T-cell (primary cell): ENCODE results near the gene CCN5. TPM values are rescaled to one million over a fixed set of nuclear protein-coding genes. Genes with fewer than 3 reads are reported as not detected.

ENCODE experiments used
- ATAC-seq, 4 experiments: fragments of 200-7000 bp in 3 of 4; fragments of 150-1000 bp in 1 of 4; cut with Tn5 transposase; replicated peaks in 1 of 4; 1 replicate in 3 of 4; 2 replicates in 1 of 4; pipeline ENCODE4 v1.10.0; 2021; ENCODE audit warnings: moderate library complexity in 3 of 4, mild to moderate bottlenecking in 2 of 4, moderate number of reproducible peaks in 1 of 4
- CTCF ChIA-PET, 2 donors: fragments of 300-600 bp; sonication (Branson Sonifier 250); formaldehyde crosslinking; loops; one replicate each; lab custom pipeline; 2022; ENCODE audit warnings: antibody characterized with exemption in 2 of 2; lab: Charles Lee
- POLR2A ChIA-PET, 2 donors: fragments of 300-600 bp; sonication (Branson Sonifier 250); formaldehyde crosslinking; loops; one replicate each; lab custom pipeline; 2022; ENCODE audit warnings: antibody characterized with exemption in 2 of 2; lab: Charles Lee
- DNase-seq, 35 experiments: peaks; one replicate each; pipeline versions ENCODE4 v3.0.0 to v3.0.0-alpha.2; 2013 to 2023
- H3K27ac ChIP-seq: one replicate; pipeline ENCODE4 v1.5.1; 2013; ENCODE audit warnings: low read length
- H3K27me3 ChIP-seq, 2 experiments: replicated peaks in 1 of 2; 1 replicate in 1 of 2; 2 replicates in 1 of 2; pipeline versions ENCODE4 v1.6.1 to v1.7.0; 2013; ENCODE audit warnings: low read length in 1 of 2, mixed read lengths in 1 of 2; ENCODE audit not compliant: control insufficient read depth in 2 of 2, insufficient read depth in 2 of 2; ENCODE audit errors: extremely low read depth in 1 of 2
- H3K36me3 ChIP-seq, 2 donors: 1 replicate in 1 of 2; 2 replicates in 1 of 2; pipeline versions ENCODE4 v1.6.1 to v1.7.0; 2013; ENCODE audit warnings: low read length in 1 of 2; ENCODE audit not compliant: control insufficient read depth in 2 of 2, insufficient read depth in 1 of 2; ENCODE audit errors: extremely low read depth in 1 of 2
- H3K4me1 ChIP-seq, 2 experiments: 1 replicate in 1 of 2; 2 replicates in 1 of 2; pipeline versions ENCODE4 v1.6.1 to v1.7.0; 2013; ENCODE audit warnings: low read length in 2 of 2, mixed read lengths in 1 of 2; ENCODE audit not compliant: insufficient read depth in 2 of 2, control insufficient read depth in 1 of 2; ENCODE audit errors: extremely low read depth in 1 of 2
- H3K4me3 ChIP-seq, 2 donors: 1 replicate in 1 of 2; 2 replicates in 1 of 2; pipeline versions ENCODE4 v1.5.1 to v1.7.0; 2013; ENCODE audit warnings: mild to moderate bottlenecking in 2 of 2, low read length in 1 of 2, moderate library complexity in 1 of 2; ENCODE audit not compliant: control insufficient read depth in 1 of 2; ENCODE audit errors: extremely low read depth in 1 of 2
- H3K9me3 ChIP-seq: 2 replicates; pipeline ENCODE4 v1.7.0; 2013
- H3K27ac Mint-ChIP-seq, 2 donors: one replicate each; pipeline ENCODE4 v1.8.0; 2020 to 2021; ENCODE audit warnings: mild to moderate bottlenecking in 2 of 2, mixed read lengths in 2 of 2
- H3K27me3 Mint-ChIP-seq, 2 donors: one replicate each; pipeline ENCODE4 v1.8.0; 2021 to 2022; ENCODE audit warnings: mixed read lengths in 2 of 2
- H3K36me3 Mint-ChIP-seq: one replicate; pipeline ENCODE4 v1.8.0; 2021; ENCODE audit warnings: mixed read lengths
- H3K4me1 Mint-ChIP-seq, 3 donors: one replicate each; pipeline ENCODE4 v1.8.0; 2020 to 2022; ENCODE audit warnings: mixed read lengths in 3 of 3, mild to moderate bottlenecking in 1 of 3
- H3K4me3 Mint-ChIP-seq, 3 donors: one replicate each; pipeline ENCODE4 v1.8.0; 2020 to 2022; ENCODE audit warnings: mild to moderate bottlenecking in 3 of 3, mixed read lengths in 3 of 3, moderate library complexity in 3 of 3
- H3K9me3 Mint-ChIP-seq, 3 donors: one replicate each; pipeline ENCODE4 v1.8.0; 2020 to 2022; ENCODE audit warnings: mixed read lengths in 3 of 3
- WGBS: methylation state at CpG from one replicate; pipeline ENCODE4 v1.1.5; 2013; ENCODE audit warnings: missing lambda C conversion rate; ENCODE audit not compliant: insufficient coverage; 5-methylcytosine and 5-hydroxymethylcytosine counted together
- total RNA-seq, 35 experiments: library from RNA in 6 of 35; stranded (reverse) in 6 of 35; fragments of 120-200 nt in 1 of 35; gene quantifications; one replicate each; pipeline versions ENCODE4 v1.2.1 to v1.2.4 and lab custom pipeline; 2013 to 2026

The CCN5 gene
- total RNA-seq, 5 donors from 2014 or later (not counting 1 experiment from before 2014, with no cell fraction given): 0.13 to 0.41 (median 0.29) TPM; not detected in 2

DNA sequence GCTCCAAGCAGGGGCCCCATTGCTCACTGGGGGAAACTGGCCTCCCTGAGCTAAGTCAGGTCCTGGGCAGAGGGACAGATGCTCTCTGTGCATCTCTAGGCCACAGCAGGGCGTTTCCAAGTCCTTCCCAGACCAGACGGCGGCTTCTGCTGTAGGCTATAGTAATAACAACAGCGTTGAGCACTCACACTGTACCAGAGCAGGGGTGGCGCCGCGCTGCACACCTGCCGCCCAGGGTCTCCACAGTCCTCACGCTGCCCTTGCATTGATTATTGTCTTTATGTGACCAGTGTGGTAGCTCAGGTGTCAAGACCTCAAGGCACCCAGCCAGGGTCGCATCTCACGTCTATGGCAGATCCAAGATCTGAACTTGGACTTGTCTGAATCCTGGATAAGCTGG is 14.9 kb upstream of the CCN5 start:
- 88% methylated on average over 9 of the region's 11 CpGs for WGBS
- POLR2A ChIA-PET: no interaction called here

DNA sequence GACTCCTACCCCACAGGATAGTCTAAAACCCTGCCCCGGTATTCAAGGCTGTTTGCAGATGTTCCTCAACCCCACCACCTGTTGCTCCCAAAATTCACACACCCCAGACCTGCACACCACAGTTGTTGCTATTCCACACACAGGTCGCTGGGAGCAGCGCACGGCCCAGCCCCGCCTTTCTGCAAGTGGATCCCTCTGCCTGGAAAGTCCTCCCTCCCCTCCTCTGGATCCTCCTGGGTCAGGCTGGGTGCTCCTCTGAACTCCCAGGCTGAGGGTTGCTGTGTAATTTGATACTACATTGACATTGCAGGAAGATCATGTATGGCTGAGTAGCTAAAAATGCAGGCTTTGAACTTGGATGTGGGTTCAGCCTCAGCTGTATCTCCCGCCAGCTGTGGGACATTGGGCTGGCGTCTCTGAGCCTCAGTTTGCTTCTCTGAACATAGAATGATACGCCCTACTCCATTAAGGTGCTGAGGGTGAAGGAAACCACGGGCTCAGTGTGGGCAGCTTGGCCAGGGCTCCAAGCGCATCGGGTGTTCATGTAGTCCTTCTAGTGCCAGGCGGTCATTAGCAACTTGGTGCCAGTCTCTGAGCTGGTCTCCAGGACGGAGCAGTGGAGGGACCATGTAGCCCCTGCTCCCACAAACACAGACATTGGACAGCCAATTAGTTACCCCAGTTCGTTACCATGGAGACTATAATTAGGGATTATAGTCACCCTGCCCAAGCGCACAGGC is 13.9 kb upstream of the CCN5 start:
- no peaks in the 10 kb centered on the region for H3K36me3 ChIP-seq
- H3K9me3 ChIP-seq: no peaks in the 10 kb centered on the region
- H3K4me1 ChIP-seq: no peaks in the 10 kb centered on the region
- DNase-seq (no peak), ATAC-seq (no peak)
- Mint-ChIP-seq H3K36me3 (no peaks in the 10 kb centered on the region), H3K4me1 (no peaks in the 10 kb centered on the region), H3K27ac (no peak overlapping the region), H3K27me3 (peaks cover 0 to 4% of the 10 kb centered on the region in 2 donors), H3K4me3 (no peak overlapping the region), H3K9me3 (no peaks in the 10 kb centered on the region)
- peaks cover 0 to 21% of the 10 kb centered on the region in 2 experiments for H3K27me3 ChIP-seq
- ChIA-PET CTCF (no interaction called here), POLR2A (no interaction called here)
- H3K4me3 ChIP-seq: no peak overlapping the region
- no peak overlapping the region for H3K27ac ChIP-seq
- 80% methylated on average over 11 of the region's 15 CpGs for WGBS

More for the DNA sequence above, 14.9 kb upstream of the CCN5 start:
- H3K36me3 Mint-ChIP-seq: no peaks in the 10 kb centered on the region
- ATAC-seq (no peak), DNase-seq (no peak)
- no peak overlapping the region for H3K4me3 Mint-ChIP-seq
- H3K27ac ChIP-seq: no peak overlapping the region
- peaks cover 0 to 19% of the 10 kb centered on the region in 2 experiments for H3K27me3 ChIP-seq
- no peak overlapping the region for H3K4me3 ChIP-seq
- H3K4me1 Mint-ChIP-seq: no peaks in the 10 kb centered on the region
- no peaks in the 10 kb centered on the region for H3K36me3 ChIP-seq
- CTCF ChIA-PET: no interaction called here
- no peak overlapping the region for H3K27ac Mint-ChIP-seq
- no peaks in the 10 kb centered on the region for H3K9me3 Mint-ChIP-seq
- no peaks in the 10 kb centered on the region for H3K9me3 ChIP-seq
- H3K4me1 ChIP-seq: no peaks in the 10 kb centered on the region
- H3K27me3 Mint-ChIP-seq: peaks cover 0 to 3% of the 10 kb centered on the region in 2 donors

DNA sequence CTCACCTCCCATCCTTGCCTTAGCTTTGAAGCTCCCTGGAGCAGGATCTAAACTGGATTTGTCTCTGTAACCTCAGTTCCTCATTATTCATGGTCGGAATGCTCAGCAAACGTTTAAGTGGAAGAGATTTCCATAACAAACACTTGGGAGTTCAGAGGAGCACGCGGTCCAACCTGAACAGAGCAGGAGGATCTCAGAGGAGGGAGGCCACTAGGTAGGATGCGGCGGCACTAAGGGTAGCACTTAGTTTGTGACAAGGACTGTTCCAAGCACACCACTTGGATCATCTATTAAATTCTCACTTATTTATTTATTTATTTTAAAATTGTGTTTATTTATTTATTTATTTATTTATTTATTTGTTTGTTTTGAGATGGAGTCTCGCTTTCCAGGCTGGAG is 13.3 kb upstream of the CCN5 start:
- H3K36me3 Mint-ChIP-seq: no peaks in the 10 kb centered on the region
- ATAC-seq: no peak
- POLR2A ChIA-PET: no interaction called here

GRCh38 chr20:44702776-44703175 is 12.4 kb upstream of the CCN5 start:
- Mint-ChIP-seq H3K36me3 (no peaks in the 10 kb centered on the region), H3K4me1 (no peaks in the 10 kb centered on the region), H3K9me3 (no peaks in the 10 kb centered on the region), H3K4me3 (no peak overlapping the region), H3K27ac (no peak overlapping the region), H3K27me3 (peaks cover 0 to 4% of the 10 kb centered on the region in 2 donors)
- CTCF ChIA-PET: no interaction called here
- no peak overlapping the region for H3K27ac ChIP-seq
- ATAC-seq: no peak
- H3K4me3 ChIP-seq: no peak overlapping the region
- POLR2A ChIA-PET: interaction anchor here (0.5 to 0.6 kb wide), 2 partner anchors 11 to 205 kb away, joined by 4 to 5 read pairs; no protein-coding TSS in a partner anchor
- peaks cover 0 to 23% of the 10 kb centered on the region in 2 experiments for H3K27me3 ChIP-seq
- 81% methylated on average over 2 of the region's 9 CpGs for WGBS
- no peaks in the 10 kb centered on the region for H3K36me3 ChIP-seq
- no peaks in the 10 kb centered on the region for H3K4me1 ChIP-seq
- no peak for DNase-seq
- no peaks in the 10 kb centered on the region for H3K9me3 ChIP-seq

More for the DNA sequence above, 13.3 kb upstream of the CCN5 start:
- CTCF ChIA-PET: no interaction called here
- H3K27ac ChIP-seq: no peak overlapping the region
- H3K36me3 ChIP-seq: no peaks in the 10 kb centered on the region
- no peaks in the 10 kb centered on the region for H3K9me3 ChIP-seq
- H3K27me3 Mint-ChIP-seq: peaks cover 0 to 4% of the 10 kb centered on the region in 2 donors
- no peaks in the 10 kb centered on the region for H3K4me1 ChIP-seq
- no peak overlapping the region for H3K27ac Mint-ChIP-seq
- WGBS: no CpG with 5 or more reads among the region's 7 CpGs
- H3K9me3 Mint-ChIP-seq: no peaks in the 10 kb centered on the region
- no peak overlapping the region for H3K4me3 ChIP-seq
- no peak overlapping the region for H3K4me3 Mint-ChIP-seq
- peaks cover 0 to 23% of the 10 kb centered on the region in 2 experiments for H3K27me3 ChIP-seq
- H3K4me1 Mint-ChIP-seq: no peaks in the 10 kb centered on the region
- DNase-seq: no peak

DNA sequence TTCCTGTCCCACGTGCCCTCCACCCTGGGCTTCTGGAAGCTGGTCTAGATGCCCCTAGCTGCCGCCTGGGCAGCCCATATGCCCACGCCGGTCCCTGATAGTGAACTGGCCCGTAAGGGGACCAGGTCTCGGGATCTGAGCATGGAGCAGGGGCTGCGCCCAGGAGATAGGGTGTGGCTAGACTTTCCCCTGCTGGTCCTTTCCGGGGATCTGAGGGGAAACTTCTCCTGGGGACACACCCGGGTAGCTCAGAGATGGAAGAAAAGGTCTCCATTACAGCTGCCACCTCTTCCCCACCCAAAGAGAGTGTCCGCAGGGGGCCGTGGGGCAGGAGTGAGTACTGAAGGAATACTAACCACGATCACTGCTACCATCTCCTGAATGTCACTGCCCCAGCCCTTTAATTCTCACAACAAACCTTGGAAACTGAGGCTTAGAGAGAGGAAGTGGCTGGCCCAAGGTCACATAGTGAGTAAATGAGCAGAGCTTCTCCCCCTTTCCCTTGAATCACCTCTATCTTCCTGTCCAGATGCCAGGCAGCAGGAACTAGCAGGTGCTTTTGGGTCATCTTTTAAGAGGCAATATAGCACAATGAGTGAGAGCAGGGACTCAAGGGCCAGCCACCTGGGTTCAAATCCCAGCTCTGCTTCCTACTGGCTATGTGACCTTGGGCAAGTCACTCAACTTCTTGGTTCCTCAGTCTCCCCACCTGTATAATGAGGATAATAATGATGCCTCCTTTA is 11.8 kb upstream of the CCN5 start:
- Histone ChIP-seq H3K36me3 (no peaks in the 10 kb centered on the region), H3K4me1 (no peaks in the 10 kb centered on the region), H3K27ac (no peak overlapping the region), H3K27me3 (peaks cover 0 to 23% of the 10 kb centered on the region in 2 experiments), H3K4me3 (no peak overlapping the region), H3K9me3 (no peaks in the 10 kb centered on the region)
- no peak for ATAC-seq
- no peaks in the 10 kb centered on the region for H3K4me1 Mint-ChIP-seq
- no peak overlapping the region for H3K27ac Mint-ChIP-seq
- ChIA-PET CTCF (no interaction called here), POLR2A (interaction anchor here (0.5 to 0.6 kb wide), 2 partner anchors 11 to 204 kb away, joined by 4 to 5 read pairs; no protein-coding TSS in a partner anchor)
- H3K27me3 Mint-ChIP-seq: peaks cover 0 to 4% of the 10 kb centered on the region in 2 donors
- no peaks in the 10 kb centered on the region for H3K36me3 Mint-ChIP-seq
- WGBS: 63% methylated on average over 2 of the region's 12 CpGs
- no peak for DNase-seq
- no peaks in the 10 kb centered on the region for H3K9me3 Mint-ChIP-seq
- H3K4me3 Mint-ChIP-seq: no peak overlapping the region

DNA sequence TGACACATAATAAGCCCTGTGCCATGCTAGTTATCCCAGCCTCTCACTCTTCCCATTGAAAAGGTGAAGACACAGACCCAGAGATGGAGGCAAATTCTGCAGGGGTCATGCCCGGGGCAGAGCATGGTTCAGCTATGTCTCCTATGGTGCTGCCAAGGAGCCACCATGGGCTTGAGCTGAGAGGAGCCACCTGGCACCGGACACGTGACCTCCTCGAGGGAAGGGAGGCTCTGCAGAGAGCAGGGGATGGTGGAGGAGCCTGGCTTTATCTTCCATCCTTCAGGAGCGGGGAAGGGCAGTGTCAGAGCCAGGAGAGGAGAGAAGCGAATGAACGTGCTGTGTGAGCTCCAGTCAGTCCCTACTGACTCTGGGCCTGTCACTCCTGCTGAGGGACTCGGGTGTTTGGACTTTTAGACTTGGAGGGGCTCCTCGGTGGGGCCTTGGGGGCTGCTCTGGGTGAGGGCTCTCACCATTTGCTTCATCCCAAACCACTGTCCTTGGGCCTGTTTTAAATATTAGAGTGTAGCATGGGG is 11.1 kb upstream of the CCN5 start:
- ATAC-seq (no peak), DNase-seq (no peak)
- CTCF ChIA-PET: no interaction called here

More for the DNA sequence above, 11.1 kb upstream of the CCN5 start:
- Mint-ChIP-seq H3K4me3 (no peak overlapping the region), H3K4me1 (no peaks in the 10 kb centered on the region), H3K36me3 (no peaks in the 10 kb centered on the region), H3K9me3 (no peaks in the 10 kb centered on the region), H3K27ac (no peak overlapping the region), H3K27me3 (peaks cover 0 to 4% of the 10 kb centered on the region in 2 donors)
- Histone ChIP-seq H3K27me3 (peaks cover 0 to 23% of the 10 kb centered on the region in 2 experiments), H3K36me3 (no peaks in the 10 kb centered on the region), H3K4me3 (no peak overlapping the region), H3K9me3 (no peaks in the 10 kb centered on the region), H3K27ac (no peak overlapping the region), H3K4me1 (no peaks in the 10 kb centered on the region)
- WGBS: 88% methylated on average over 7 of the region's 9 CpGs
- POLR2A ChIA-PET: no interaction called here
